ENCODE data around the gene ELL.

- no peak for TF ChIP-seq SMC3 (conservative IDR thresholded peaks at IDR 0.05; ENCODE audit: insufficient read depth, low read depth, low read length)
- TF ChIP-seq CTCF (IDR thresholded peaks at IDR 0.05 in 2 of 3, conservative IDR thresholded peaks at IDR 0.05 in 1 of 3; ENCODE audit: insufficient read depth in 2 of 3, low read depth in 1 of 3, low read length in 3 of 3), result no peak
- no peak for TF ChIP-seq JUN (IDR thresholded peaks at IDR 0.05; ENCODE audit: borderline replicate concordance, low read depth, low read length)
- no peak for TF ChIP-seq JUN (CRISPR knock-in tag; IDR thresholded peaks at IDR 0.05; ENCODE audit: borderline replicate concordance)
- TF ChIP-seq PKNOX1 (IDR thresholded peaks at IDR 0.05), result no peak
- no peak for TF ChIP-seq FOXP1 (CRISPR knock-in tag; IDR thresholded peaks at IDR 0.05)
- TF ChIP-seq NR4A1 (CRISPR knock-in tag; IDR thresholded peaks at IDR 0.05), result no peak
- no peak for TF ChIP-seq NR4A1 (tag; IDR thresholded peaks at IDR 0.05)
- TF ChIP-seq SMARCC2 (IDR thresholded peaks at IDR 0.05; ENCODE audit: low read depth), result no peak
- TF ChIP-seq EGR1 (conservative IDR thresholded peaks at IDR 0.05), result peak; percentile 95
- no peak for TF ChIP-seq CBX5 (IDR thresholded peaks at IDR 0.05; ENCODE audit: borderline replicate concordance, low read depth)
- no peak for TF ChIP-seq SIX5 (IDR thresholded peaks at IDR 0.05; ENCODE audit: borderline replicate concordance in 1 of 2, insufficient read depth in 1 of 2, low read depth in 1 of 2, low read length in 2 of 2)
Measured at GRCh38 chr19:18416778-18417249, 105.1 kb downstream of the ELL start.
